IPS DF 4.7 (cell line): ENCODE data around the gene CACNA1G.
A peak's percentile ranks its signal among the peaks of the same experiment; 100 is the strongest.

ENCODE experiments used
- DNase-seq: peaks from one replicate; pipeline ENCODE4 v3.0.0-alpha.2; 2013; ENCODE audit warnings: low spot score; ENCODE audit errors: extremely low read depth

The CACNA1G gene

DNA sequence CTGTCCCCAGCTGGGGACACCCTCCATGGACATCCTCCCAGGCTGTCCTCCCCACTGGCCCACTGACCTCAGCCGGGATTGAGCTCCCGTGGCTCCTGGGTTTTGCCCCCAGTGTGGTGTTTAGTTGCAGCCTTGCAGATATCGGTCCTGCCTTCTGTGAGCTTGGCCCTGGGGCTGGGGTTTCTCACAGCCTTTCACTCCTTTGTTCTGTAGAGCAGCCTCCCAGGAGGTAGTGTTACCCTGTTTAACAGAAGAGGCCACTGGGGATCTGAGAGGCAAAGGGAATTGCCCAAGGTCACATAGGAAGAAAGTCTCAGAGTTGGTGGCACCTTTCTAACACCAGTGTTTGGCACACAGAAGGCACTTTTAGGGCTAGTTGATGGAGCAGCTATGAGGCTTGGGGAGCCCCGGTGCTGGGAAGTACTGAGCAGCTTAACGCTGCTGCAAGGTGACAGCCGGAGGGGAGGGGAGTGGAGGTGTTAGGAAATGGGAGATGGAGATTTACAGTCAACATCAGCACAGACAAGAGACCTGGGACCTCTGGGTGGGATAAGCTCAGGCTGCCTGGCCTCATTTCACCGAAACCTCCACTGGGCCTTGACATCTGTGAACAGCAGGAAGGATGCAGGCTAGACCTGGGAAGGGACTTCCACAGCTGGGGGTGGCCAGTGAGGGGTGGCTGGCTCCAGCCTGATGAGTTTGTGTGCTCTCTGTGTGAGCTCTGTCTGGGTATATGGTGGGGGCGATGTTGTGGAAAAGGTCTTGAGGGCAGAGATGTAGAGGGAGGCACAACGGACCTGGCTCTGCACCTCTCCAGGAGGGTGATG, 26.1 kb downstream of the CACNA1G start:
- no peak for DNase-seq

DNA sequence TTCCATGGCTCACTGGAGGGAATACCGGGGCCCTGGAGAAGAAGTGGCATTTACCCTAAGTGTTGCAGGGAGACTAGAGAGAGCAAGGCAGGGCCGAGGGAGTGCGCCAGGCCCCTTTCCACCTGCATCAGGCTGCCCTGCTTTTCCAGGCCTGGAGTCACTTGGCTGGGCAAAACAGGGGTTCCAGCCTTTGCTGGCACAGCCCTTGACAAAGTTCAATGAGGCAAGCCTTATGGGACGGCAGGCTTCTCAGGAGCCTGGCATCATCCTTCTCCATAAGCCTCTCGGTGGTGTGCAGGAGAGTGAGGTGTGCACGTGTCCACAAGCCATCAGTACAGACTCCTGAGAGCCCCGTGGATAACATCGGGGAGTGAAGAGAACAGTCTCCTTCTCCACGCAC, 27.1 kb downstream of the CACNA1G start:
- DNase-seq = no peak

DNA sequence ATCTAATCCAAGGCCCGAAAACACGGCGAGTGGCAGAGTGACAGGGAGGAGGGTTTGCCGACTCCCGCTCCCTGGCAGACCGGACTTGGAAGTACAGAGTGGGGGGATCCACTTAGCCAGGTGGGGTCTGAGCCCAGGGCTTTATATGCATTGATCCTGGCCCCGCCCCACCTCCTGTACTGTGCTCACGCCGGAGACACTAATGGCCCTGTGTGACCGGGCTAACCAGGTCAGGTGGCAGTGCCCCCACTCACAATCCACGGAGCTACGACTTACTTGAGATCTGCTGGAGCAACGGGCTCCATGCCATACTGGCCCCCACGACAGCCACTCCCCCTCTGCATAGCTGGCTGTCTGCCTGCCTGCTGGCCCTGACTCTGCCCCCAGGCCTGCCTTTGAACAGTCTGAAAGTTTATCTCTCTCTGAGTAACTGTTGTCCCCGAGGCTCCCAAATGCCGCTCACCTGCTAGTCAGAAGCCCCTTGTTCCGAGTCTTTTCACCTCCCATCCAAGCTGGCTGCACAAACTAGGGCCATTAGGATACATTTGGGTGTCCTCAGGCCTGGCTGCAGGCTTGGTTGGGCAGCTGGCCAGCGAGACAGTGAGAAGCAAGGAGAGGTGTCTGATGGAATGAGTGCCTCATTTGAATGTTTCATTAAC, 28.0 kb downstream of the CACNA1G start:
- no peak for DNase-seq

DNA sequence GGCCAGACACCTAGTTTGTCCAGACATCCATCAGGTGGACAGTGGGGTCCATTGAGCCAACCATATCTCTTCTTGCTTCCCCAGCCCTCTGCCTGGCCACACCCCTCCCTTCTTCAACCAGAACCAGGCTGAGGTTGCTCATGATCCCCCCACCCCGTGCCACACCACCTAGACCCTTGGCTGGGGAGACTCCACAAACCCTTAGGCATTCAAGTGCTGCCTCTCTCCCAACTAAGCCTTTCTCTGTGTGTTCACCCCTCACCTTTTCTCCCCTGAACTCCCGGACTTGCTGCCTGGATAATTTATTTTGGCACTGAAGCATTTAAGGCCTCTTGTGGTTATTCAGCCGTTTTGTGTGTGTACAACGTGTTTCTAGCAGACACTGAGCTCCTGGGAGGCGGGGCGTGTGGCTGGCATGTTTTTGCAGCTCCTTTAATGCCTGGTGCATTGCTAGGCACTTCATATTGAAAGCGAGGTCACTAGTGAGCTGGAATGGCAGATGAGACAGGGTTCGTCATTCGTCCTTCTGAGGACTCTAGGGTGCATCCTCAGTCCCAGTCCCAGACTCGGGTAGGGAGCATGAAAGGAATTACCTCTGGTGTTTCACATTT, 28.7 kb downstream of the CACNA1G start:
- DNase-seq = no peak

DNA sequence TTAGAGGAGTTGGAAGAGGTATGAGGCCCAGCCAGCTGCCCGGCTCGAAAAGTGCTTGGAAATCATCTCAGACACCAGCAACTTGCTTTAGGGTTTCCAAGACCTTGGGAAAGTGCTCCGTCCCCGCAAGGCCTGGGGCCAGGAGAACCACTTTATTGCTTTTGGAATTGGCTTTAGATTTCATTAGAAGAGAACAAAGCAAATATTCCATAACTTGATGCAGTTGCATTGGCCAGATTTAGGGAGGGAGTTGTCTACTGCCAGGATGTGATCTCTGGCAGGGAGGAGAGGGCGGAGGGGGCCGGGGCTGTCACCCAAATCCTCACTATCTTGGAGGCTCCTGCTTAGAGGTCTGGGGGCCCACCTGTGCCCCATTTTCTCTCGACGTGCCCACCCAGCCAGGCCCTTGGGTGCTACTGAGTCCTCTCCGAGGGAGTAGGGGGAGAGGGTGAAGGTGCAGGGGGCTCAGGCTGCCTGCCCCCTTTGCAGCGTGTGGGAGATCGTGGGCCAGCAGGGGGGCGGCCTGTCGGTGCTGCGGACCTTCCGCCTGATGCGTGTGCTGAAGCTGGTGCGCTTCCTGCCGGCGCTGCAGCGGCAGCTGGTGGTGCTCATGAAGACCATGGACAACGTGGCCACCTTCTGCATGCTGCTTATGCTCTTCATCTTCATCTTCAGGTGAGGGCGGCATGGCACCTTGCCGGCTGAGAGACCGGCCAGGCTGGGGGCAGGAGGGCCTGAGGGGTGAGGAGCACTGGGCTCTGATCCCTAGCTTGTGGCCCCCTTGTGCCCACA, 30.6 kb downstream of the CACNA1G start:
- no peak for DNase-seq

DNA sequence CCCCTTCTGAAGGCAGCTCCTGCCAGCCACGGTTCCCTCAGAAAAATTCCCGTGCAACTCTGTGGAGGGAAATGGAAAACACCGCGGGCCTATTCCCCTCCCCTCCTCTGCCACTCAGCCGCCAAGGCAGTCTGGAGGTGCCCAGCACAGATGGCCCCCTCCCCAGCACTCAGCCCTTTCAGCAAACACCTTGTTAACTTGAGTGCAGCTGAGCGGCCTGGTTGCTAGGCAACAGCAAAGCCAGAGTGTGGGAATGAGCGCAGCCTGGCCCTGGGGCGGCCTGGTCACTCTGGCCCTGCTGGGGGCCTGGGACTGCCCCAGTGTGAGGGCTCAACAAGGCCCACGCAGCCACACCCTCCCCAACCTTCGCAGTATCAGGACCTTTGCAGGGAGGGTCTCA, 32.8 kb downstream of the CACNA1G start:
- no peak for DNase-seq

DNA sequence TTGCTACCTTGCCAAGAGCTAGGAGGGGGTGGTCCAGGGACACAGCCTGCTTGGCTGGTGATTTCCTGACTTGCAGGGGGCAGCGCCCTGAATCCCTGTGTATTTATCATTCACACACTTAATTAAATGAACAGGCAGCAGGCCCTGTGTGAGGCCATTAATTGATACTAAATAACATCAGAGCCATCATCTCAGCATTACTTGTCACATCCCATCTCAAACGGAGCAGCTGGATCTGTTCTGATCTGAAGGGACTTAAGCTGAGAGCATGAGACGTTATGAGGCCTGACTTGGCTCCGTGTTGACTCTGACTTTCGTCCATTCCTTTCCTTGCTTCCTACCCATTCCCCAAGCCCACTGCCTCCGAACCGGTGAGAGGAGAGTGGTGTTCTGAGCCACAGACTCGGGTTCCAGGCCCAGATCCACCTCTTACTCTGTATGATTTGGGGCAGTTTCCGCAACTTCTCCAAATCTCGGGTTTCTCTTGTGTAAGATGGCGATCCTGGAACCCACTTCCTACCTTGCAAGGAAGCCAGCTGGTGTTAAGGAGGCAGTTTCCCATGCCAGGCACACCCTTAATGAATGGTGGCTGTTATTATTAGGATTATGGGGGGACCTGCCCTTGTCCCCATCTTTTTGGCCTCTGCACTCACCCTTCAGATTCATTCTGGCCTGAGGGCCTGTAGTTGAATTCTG, 33.8 kb downstream of the CACNA1G start:
- no peak for DNase-seq

DNA sequence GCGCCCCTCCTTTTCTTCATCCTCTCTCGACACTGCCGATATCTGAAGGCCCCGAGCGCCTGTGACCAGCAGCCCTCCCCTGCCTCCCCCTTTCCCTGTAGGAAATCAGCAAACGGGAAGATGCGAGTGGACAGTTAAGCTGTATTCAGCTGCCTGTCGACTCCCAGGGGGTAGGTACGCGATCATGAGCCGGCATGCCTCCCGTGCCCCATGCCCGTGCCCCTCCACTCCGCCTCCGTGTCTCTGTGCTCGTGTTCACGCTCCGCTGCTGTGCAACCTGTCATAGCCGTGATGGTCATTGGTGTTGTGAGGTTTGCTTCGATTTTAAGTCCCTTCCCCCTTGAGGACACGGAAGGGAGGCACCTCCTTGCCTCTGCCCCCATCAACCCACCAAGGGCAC, 34.4 kb downstream of the CACNA1G start:
- DNase-seq = no peak

DNA sequence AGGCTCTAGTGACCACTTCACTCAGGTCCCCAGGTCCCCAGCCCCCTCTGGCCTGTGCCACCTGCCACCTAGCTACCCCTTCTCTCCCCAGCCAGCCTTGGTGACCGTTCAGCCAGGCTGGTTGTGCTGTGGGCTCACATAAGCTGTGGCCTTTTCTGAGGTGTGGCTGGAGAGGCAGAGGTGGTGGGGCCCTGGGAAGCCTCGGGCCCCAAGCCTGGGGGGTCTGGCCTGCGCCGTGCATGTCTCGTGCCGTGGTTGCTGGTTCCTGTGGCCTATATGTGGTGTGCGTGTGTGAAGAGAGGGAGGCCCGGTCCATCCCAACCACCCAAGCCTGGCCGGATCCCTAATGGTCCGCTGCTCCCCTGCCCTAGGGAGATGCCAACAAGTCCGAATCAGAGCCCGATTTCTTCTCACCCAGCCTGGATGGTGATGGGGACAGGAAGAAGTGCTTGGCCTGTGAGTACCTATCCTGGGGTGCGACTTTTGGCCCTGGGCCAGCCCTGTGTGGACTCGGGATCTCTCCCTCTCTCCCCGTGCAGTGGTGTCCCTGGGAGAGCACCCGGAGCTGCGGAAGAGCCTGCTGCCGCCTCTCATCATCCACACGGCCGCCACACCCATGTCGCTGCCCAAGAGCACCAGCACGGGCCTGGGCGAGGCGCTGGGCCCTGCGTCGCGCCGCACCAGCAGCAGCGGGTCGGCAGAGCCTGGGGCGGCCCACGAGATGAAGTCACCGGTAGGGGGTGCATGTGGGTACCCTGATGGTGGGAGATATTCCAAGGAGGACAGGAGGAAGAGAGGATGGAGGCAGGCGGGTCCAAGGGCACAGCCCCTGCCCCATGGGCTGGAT, 35.9 kb downstream of the CACNA1G start:
- peak; percentile 49 for DNase-seq

DNA sequence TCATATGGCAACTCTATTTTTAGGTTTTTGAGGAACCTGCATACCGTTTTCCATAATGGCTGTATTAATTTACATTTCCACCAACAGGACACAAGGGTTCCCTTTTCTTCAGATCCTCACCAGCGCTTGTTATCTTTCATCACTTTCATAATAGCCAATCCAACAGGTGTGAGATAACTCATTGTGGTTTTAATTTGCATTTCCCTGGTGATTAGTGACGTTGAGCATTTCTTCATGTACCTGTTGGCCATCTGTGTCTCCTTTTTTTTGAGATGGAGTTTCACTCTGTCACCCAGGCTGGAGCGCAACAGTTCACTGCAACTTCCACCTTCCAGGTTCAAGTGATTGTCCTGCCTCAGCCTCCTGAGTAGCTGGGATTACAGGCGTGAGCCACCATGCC, 38.0 kb downstream of the CACNA1G start:
- no peak for DNase-seq

DNA sequence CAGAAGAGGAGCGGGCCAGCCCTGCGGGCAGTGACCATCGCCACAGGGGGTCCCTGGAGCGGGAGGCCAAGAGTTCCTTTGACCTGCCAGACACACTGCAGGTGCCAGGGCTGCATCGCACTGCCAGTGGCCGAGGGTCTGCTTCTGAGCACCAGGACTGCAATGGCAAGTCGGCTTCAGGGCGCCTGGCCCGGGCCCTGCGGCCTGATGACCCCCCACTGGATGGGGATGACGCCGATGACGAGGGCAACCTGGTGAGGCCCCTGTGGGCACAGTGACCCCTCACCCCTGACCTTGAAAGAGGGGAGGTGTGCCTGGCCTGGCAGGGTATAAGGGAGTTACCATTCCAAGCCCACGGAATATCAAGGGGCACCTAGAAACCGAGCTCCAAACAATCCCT, 39.1 kb downstream of the CACNA1G start:
- DNase-seq = no peak

DNA sequence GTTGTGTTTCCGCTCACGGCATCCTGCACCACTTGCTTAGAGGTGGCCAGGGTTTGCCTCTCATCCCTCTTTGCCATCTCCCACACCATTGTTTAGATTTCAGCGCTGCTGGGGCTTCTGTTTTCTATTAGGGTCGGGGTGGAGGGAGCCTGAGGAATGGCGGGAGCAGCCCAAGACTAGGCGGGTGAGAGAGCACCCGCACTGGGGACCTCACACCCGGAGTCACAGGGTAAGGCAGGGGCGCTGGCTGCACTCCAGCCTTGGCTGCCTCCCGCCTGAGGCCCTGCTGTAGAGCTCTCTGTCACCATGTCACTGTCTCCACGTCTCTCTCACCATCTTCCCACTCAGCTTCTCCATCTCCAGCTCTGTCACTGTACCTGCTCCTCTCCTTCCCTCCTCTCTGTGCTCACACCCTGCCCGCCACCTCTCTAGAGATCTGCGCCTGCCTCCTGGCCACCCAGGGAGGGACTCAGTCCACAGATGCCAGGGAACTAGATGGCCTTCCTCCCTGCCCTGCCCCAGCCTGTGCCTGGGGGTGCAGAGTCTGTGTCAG, 41.4 kb downstream of the CACNA1G start:
- DNase-seq = no peak

DNA sequence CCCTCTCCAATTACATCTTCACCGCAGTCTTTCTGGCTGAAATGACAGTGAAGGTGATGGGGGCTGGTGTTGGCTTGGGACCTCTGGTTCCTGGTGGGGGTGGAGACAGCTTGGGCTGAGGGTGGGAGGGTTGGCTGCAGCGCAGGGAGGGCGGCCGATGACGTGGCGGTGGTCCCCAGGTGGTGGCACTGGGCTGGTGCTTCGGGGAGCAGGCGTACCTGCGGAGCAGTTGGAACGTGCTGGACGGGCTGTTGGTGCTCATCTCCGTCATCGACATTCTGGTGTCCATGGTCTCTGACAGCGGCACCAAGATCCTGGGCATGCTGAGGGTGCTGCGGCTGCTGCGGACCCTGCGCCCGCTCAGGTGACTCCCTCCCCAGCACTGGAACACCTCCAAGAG, 42.3 kb downstream of the CACNA1G start:
- DNase-seq = no peak

DNA sequence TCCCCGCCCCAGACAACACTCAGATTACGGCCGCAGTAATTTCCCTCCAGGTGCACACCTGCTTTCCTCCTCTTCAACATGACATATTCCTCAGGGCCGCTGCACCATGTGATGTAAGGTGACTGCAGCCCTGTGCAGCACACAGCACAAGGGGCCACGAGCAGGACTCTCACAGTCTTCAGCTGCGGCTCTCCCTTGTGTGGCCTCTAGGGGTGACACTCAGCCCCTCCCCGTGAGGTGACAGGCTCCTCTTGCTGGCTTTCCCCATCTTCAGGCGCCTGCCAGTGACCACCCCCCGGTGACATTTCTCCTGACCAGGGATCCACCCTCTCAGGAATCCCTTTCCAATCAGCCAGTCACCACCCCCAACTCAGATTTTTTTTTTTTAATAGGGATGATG, 42.8 kb downstream of the CACNA1G start:
- no peak for DNase-seq

DNA sequence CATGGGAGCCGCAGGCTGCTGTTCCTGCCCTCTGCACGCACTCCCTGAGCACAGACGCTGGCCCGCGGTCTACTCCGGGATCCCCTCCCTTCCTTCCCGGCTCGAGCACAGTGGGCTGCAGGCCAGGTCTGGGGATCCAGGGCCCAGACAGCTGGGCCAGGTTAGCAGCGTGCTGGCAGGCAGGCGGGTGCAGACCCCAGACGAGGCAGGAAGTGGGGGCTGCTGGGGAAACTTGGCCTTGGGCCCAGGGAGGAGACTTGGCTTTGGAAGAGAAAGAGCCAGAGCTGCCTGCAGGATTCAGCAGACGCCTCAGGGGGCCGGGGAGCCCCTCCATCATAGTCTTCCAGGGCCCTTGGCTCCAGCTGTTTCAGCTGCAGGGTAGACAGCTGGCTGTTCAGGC, 44.0 kb downstream of the CACNA1G start:
- DNase-seq = no peak

DNA sequence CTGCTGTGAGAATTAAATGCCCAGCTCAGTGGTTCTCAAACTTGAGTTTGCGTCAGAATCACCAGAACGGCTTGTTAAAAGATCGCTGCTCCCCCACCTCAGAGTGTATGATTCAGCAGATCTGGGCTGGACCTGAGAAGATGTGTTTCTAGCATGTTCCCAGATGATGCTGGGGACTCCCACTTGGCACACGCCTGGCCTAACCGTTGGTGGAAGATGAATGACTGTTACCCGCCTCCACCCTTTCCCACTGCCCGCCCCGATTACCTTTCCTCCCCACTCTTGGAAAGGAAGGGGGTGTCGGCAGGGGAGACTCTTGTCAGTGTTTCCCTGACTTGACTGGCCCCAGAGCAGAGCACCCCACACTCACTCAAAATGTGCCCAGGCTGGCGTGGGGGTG, 44.9 kb downstream of the CACNA1G start:
- no peak for DNase-seq

DNA sequence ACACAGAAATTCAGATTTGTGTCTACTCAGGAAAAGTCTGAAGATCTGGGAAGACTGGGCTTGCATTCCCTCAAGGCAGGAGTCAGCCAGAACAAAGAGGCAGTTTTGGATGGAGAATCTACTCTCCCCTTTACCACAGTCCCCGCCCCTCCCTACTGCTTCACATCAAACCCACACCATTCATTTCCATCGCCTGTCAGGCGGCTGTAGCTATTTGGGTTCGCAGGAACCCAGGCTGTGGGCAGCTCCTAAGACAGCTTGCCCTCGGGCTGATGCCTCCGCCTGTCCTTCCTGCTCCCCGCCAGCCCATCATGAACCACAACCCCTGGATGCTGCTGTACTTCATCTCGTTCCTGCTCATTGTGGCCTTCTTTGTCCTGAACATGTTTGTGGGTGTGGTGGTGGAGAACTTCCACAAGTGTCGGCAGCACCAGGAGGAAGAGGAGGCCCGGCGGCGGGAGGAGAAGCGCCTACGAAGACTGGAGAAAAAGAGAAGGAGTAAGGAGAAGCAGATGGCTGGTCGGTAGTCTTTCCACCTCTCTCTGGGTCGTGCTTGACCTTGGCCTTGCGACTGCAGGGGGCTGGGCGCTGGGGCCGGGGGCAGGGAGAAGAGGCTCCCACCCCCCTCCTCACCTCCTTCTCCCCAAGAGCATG, 47.1 kb downstream of the CACNA1G start:
- DNase-seq = no peak

DNA sequence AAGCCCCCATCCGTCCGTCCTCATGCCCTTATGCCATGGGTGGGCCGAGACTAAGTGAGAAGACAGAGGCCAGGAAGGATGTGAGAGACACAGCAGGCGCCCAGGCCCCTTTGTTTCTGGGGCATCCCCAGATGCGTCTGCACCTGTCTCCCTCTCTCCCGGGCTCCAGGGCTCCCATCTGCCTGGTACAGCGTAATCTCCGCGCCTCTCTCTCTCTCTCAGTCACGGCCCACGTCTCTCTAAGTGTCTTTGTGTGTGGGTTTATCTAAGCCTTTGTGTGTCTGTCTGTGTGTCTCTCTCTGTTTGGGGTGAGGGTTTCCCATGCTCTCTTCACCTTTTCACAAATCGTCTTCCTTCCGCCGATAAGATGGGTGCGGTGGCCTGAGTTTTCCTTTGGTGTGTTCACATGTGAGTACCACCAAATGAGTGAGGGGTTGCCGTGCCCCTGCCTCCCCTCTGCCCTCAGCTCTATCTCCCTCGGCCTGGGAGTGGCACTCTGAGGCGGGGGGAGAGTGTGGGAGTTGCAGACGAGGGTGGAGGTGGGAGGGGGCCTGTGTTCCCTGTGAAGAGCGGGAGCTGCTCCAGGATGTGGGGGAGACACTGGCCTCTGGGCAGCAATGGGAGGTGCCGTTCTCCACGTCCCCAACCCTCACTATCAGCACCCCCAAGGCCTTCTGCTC, 48.3 kb downstream of the CACNA1G start:
- no peak for DNase-seq
